Upper lobe of right lung (tissue), 1 donor: ENCODE data around the gene EFEMP2. TPM values are rescaled to one million over a fixed set of nuclear protein-coding genes. Genes with fewer than 3 reads are reported as not detected.
"Not testable (repeated sequence)": the region's sequence is repeated elsewhere in the genome, so short reads cannot be mapped to it uniquely, and the experiment has no call there.

Experiments used
- ATAC-seq: fragments of 200-7000 bp; cut with Tn5 transposase; one replicate; pipeline ENCODE4 v1.9.1; 2020; ENCODE audit warnings: mild to moderate bottlenecking, moderate library complexity
- DNase-seq: peaks from one replicate; pipeline ENCODE4 v3.0.0-alpha.2; 2020
- H3K27ac ChIP-seq: fragments of 200-600 bp; one replicate; pipeline ENCODE4 v1.8.0; 2022
- H3K27me3 ChIP-seq: fragments of 200-600 bp; one replicate; pipeline ENCODE4 v1.8.0; 2022; ENCODE audit warnings: mild to moderate bottlenecking
- H3K36me3 ChIP-seq: fragments of 200-600 bp; one replicate; pipeline ENCODE4 v1.8.0; 2022
- H3K4me1 ChIP-seq: fragments of 200-600 bp; one replicate; pipeline ENCODE4 v1.8.0; 2022
- H3K4me3 ChIP-seq: fragments of 200-600 bp; one replicate; pipeline ENCODE4 v1.8.0; 2022; ENCODE audit warnings: mild to moderate bottlenecking
- H3K9me3 ChIP-seq: fragments of 200-600 bp; one replicate; pipeline ENCODE4 v1.8.0; 2022
- CTCF ChIP-seq: fragments of 200-600 bp; IDR thresholded peaks from one replicate; pipeline ENCODE4 v1.8.0; 2022; ENCODE audit warnings: antibody characterized with exemption
- intact Hi-C: fragments of 100-400 bp; cut with DNase I; formaldehyde crosslinking; loops from one replicate; pipeline ENCODE4 v1.11.0; 2022
- total RNA-seq: library from RNA; stranded (reverse); fragmentation: NEBNext Ultra II Directional; extraction: Animal tissue kit (Norgen Biotek cat#: 25700); gene quantifications from one replicate; pipeline ENCODE4 v1.2.1, GENCODE V29; 2021
- donor health status: DM: no; HTN: yes; CAD: no; lungs with severe emphysema.

EFEMP2 gene
- total RNA-seq, 1 donor from 2014 or later: 62.0 TPM

DNA sequence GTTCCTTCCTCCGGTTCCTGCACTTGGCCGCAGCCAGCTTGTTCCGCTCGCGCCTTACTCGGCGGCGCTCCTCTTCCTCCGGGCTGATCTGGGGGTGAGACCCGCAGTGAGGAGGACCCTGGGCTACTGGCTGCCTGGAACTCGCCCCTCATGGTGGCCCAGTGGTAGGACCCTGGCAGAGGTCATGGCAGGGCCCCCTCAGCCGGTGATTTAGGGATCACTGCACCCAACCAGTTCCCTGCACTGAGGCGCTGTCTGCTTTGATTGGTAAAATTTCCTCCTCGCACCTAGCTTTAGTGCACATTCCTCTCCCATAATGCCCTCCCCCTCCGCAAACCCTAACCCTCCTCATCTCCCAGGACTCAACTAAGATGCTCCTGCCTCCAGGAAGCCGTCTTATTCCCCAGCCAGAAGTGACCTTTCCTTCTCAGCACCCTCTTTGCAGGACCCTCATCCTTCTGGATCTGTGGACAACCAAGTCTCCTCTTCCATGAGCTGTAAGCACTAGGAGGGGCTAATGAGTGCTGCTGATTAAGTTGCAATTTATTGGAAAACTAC lies 21.5 kb upstream of the EFEMP2 start:
- ATAC-seq (peak; percentile 2), DNase-seq (no peak)
- intact Hi-C loops: no loop called here

DNA sequence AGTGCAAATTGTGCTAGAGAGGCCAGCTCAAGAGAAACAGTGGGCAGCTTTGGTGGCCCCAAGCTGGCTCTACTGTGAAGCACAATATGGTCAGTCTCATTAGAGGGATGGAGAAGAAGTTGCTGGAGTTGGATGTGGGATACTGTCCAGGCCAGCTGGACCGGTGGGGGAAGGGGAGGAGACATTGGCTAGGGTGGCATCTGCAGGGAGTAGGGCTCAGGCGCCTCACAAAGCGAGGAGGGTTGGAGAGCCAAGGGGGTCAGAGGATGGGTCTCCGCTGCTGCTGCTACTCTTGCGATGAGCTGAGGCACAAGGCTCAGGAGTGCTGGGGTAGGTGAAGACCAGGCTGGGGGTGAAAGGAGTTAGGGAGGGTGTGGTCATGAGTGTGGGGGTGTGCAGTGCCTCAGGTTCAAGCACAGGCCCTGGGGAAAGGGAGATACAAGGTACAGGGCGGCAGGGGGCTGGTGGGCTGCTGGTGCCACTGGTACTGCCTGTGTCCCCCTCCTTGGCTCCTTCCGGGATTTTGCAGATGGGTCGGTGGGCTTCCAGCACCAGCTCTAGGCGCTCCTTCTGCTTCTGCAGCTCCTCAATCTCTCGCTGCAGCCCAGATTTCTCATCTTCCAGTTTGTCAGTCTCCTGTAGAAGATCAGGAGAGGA lies 20.2 kb upstream of the EFEMP2 start:
- H3K27me3 ChIP-seq: no peaks in the 10 kb centered on the region
- no peaks in the 10 kb centered on the region for H3K36me3 ChIP-seq
- intact Hi-C loops: no loop called here
- H3K4me3 ChIP-seq: peak overlapping the region; percentile 91
- ATAC-seq (no peak), DNase-seq (no peak)
- H3K4me1 ChIP-seq: peaks cover 42% of the 10 kb centered on the region
- TF ChIP-seq CTCF: no peak
- H3K9me3 ChIP-seq: no peaks in the 10 kb centered on the region
- peak overlapping the region; percentile 96 for H3K27ac ChIP-seq

More for the DNA sequence above, 21.5 kb upstream of the EFEMP2 start:
- no peaks in the 10 kb centered on the region for H3K36me3 ChIP-seq
- no peaks in the 10 kb centered on the region for H3K9me3 ChIP-seq
- H3K27ac ChIP-seq: peak overlapping the region; percentile 87
- peak overlapping the region; percentile 91 for H3K4me3 ChIP-seq
- H3K27me3 ChIP-seq: no peaks in the 10 kb centered on the region
- TF ChIP-seq CTCF: no peak
- peaks cover 48% of the 10 kb centered on the region for H3K4me1 ChIP-seq

- ATAC-seq, intact Hi-C loops, H3K36me3 ChIP-seq, H3K9me3 ChIP-seq, H3K27me3 ChIP-seq, DNase-seq: not testable (repeated sequence)
- Histone ChIP-seq H3K4me3 (peak overlapping the region; percentile 91), H3K27ac (peak overlapping the region; percentile 96), H3K4me1 (peaks cover 48% of the 10 kb centered on the region)
These were observed 19.5 kb upstream of the EFEMP2 start for GRCh38 chr11:65892137-65892540.

DNA sequence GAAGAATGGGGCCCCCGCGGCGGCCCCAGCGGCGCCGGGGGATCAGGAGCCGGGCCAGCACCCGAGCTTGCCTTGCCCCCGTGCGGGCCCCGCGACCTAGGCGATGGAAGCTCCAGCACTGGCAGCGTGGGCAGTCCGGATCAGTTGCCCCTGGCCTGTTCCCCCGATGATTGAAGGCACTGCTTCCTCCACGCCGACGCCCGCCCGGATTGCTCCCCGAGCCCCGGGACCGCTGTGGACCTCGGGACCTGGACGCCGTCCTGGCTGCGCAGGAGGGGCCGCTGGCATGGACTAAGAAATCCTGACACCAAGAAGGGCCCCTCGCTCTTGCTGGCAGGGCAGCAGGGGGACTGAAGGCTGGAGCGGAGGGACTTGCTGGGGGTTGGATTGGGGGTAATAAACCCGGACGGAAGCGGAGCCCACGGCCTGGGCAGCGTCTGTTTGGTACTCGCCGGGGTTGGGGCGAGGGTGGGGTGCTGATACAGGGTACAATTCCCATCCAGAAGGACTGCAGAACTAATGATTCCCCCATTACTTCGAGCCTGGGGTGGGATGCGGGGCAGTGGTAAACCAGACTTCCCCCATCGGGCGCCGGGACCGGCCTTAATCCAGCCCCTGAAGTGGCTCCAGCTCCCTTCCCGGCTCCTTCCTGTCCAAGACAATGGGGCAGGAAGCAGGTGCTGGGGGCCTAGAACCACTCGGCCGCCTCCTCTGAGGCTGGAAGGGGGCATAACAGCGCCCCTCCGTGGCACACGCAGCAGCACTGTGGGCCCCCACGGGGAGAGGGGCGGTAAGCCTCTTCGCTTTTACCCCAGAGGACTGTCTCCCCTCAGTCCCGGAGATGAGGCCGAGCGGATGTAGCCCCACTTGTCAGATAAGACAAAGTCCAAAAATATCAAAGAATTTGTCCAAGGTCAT lies 18.9 kb upstream of the EFEMP2 start:
- ATAC-seq (no peak), DNase-seq (no peak)
- Histone ChIP-seq H3K9me3 (no peaks in the 10 kb centered on the region), H3K27ac (peak overlapping the region; percentile 96), H3K4me3 (peak overlapping the region; percentile 91), H3K36me3 (peaks cover 8% of the 10 kb centered on the region), H3K4me1 (peaks cover 52% of the 10 kb centered on the region), H3K27me3 (no peaks in the 10 kb centered on the region)
- peak; percentile 37 for TF ChIP-seq CTCF
- intact Hi-C loops: no loop called here

DNA sequence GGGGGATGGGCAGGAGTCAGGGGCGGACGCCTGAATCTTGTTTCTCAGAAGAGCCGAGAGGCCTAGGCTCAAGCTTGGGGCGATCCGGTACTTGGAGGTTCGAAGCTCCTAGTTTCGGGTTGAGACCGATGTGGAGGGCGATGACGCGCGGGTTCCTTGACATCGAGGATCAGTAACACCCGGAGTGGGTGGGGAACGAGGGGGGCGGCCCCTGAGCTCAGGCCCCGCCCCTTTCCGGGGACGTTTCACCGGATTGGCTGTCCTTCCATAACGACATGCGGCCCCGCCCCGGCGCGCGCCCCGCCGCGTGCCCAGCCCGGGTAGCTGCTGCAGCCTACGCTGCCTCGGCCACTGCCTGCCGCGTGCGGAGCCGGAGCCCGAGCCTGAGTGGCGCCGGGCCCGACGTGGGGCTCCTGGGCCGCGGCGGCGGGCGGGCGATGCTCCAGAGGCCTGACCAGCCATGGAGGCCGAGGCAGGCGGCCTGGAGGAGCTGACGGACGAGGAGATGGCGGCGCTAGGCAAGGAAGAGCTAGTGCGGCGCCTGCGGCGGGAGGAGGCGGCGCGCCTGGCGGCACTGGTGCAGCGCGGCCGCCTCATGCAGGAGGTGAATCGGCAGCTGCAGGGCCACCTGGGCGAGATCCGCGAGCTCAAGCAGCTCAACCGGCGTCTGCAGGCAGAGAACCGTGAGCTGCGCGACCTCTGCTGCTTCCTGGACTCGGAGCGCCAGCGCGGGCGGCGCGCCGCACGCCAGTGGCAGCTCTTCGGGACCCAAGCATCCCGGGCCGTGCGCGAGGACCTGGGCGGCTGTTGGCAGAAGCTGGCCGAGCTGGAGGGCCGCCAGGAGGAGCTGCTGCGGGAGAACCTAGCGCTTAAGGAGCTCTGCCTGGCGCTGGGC lies 18.0 kb upstream of the EFEMP2 start, which contains the start of gene CCDC85B:
Gene CCDC85B, plus strand, starts transcription at position 350 of the 895 bp plus-strand sequence. Its CDS starts 111 bp downstream, at position 461.
- ATAC-seq (peak; percentile 89), DNase-seq (peak; percentile 99)
- Histone ChIP-seq H3K27me3 (no peaks in the 10 kb centered on the region), H3K9me3 (no peaks in the 10 kb centered on the region), H3K36me3 (peaks cover 15% of the 10 kb centered on the region), H3K27ac (peak within 1 kb of the TSS; percentile 96), H3K4me1 (peaks cover 52% of the 10 kb centered on the region), H3K4me3 (peak within 1 kb of the TSS; percentile 91)
- intact Hi-C loops: no loop called here
- TF ChIP-seq CTCF: no peak
